ENCODE results near the gene MRPS27.
"Not testable (repeated sequence)": the region's sequence is repeated elsewhere in the genome, so short reads cannot be mapped to it uniquely, and the experiment has no call there.

The MRPS27 gene

GRCh38 chr5:72194846-72195245 lies 125.2 kb downstream of the MRPS27 start:
- peak; percentile 10 for DNase-seq

GRCh38 chr5:72191404-72191803 lies 128.6 kb downstream of the MRPS27 start:
- DNase-seq = no peak

GRCh38 chr5:72189146-72189545 lies 130.9 kb downstream of the MRPS27 start:
- DNase-seq = no peak

- no peak for DNase-seq
These were observed 131.9 kb downstream of the MRPS27 start for GRCh38 chr5:72188166-72188565.

GRCh38 chr5:72187388-72188075 lies 132.5 kb downstream of the MRPS27 start:
- DNase-seq = no peak

GRCh38 chr5:72185496-72186329 lies 134.3 kb downstream of the MRPS27 start:
- no peak for DNase-seq

GRCh38 chr5:72184408-72184807 lies 135.6 kb downstream of the MRPS27 start:
- DNase-seq = no peak

GRCh38 chr5:72183101-72183520 lies 136.9 kb downstream of the MRPS27 start:
- DNase-seq = no peak

- no peak for DNase-seq
These were observed 137.4 kb downstream of the MRPS27 start for GRCh38 chr5:72182686-72183085.

- DNase-seq = no peak
These were observed 139.1 kb downstream of the MRPS27 start for GRCh38 chr5:72180925-72181324.

- DNase-seq = no peak
These were observed 140.1 kb downstream of the MRPS27 start for GRCh38 chr5:72179816-72180440.

- DNase-seq = no peak
These were observed 140.8 kb downstream of the MRPS27 start for GRCh38 chr5:72179028-72179815.

- no peak for DNase-seq
These were observed 142.5 kb downstream of the MRPS27 start for GRCh38 chr5:72177538-72177937.

GRCh38 chr5:72172786-72173185 lies 147.3 kb downstream of the MRPS27 start:
- DNase-seq = no peak

- no peak for DNase-seq
These were observed 148.4 kb downstream of the MRPS27 start for GRCh38 chr5:72171667-72172066.

- DNase-seq = not testable (repeated sequence)
These were observed 148.9 kb downstream of the MRPS27 start for GRCh38 chr5:72171181-72171580.

- no peak for DNase-seq
These were observed 149.9 kb downstream of the MRPS27 start for GRCh38 chr5:72170101-72170500.

All from activated effector memory CD4-positive, alpha-beta T cell treated with Interleukin-2 at 50 U/mL for 16 hours (primary cell).